Right lobe of liver (tissue), 4 donors: ENCODE data around the gene AFAP1L1.

Experiments used
- CTCF ChIP-seq, 4 donors: fragments of 200-600 bp in 3 of 4; fragments of 450-650 bp in 1 of 4; IDR thresholded peaks; one replicate each; pipeline versions ENCODE4 v1.5.1 to v1.8.0; 2016 to 2022; ENCODE audit warnings: antibody characterized with exemption in 4 of 4, mild to moderate bottlenecking in 2 of 4
- POLR2A ChIP-seq: fragments of 450-650 bp; IDR thresholded peaks from one replicate; pipeline ENCODE4 v1.6.1; 2017; ENCODE audit warnings: antibody characterized with exemption, mild to moderate bottlenecking
- donor health status: DM: no; HTN: no; CAD: no.
- donor health status: DM: no; HTN: no; CAD: no.
- donor health status: DM: no; HTN: yes; CAD: no.

DNA sequence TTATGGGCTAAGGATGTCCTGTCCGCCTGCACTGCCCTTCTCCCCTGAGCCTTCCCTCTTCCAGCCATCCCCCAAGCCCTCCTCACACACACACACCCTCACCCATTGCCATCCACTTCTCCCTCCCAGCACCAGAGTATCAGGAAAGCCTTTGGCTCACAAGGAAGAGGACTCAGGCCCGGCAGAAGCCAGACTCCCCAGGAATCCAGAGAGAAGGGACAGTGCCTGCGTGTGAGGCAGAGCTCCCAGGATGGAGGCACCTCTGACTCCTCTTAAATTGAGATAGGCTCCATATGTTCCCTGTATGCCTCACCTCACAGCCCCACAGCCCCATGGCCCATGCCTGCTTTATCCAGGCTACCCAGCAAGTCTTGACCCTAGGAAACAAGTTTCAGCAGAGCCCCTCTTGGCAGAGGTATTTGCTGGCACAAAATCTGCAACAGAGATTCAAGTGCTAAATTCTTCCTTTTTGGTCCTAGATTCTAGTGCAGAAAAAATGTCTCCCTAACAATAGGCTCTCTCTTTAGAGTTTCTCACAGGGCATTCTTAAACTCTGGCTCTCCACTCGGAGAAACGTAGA is 106.7 kb downstream of the AFAP1L1 start:
- TF ChIP-seq CTCF (IDR thresholded peaks at IDR 0.05) (no peak), POLR2A (no peak)
